H9 (cell line): Measurements from ENCODE around the gene KRT34. TPM values are rescaled to one million over a fixed set of nuclear protein-coding genes. Genes with fewer than 3 reads are reported as not detected.

Experiments used
- DNase-seq: peaks from one replicate; pipeline ENCODE4 v3.0.0-alpha.2; 2017
- H2AFZ ChIP-seq: one replicate; pipeline ENCODE4 v1.6.1; 2013; ENCODE audit warnings: mild to moderate bottlenecking, low read length, control low read depth, moderate library complexity
- H2AK5ac ChIP-seq: 2 replicates; pipeline ENCODE4 v1.6.1; 2013; ENCODE audit warnings: low read length, control low read depth, mixed read lengths; ENCODE audit not compliant: insufficient read length
- H2BK120ac ChIP-seq: one replicate; pipeline ENCODE4 v1.6.1; 2013; ENCODE audit warnings: low read depth, mild to moderate bottlenecking, low read length, control low read depth, inconsistent platforms; ENCODE audit not compliant: poor library complexity, severe bottlenecking
- H2BK12ac ChIP-seq: 2 replicates; pipeline ENCODE4 v1.6.1; 2013; ENCODE audit warnings: low read length, control low read depth, mixed read lengths, low read depth; ENCODE audit not compliant: insufficient read length
- H2BK15ac ChIP-seq: 2 replicates; pipeline ENCODE4 v1.6.1; 2013; ENCODE audit warnings: low read depth, low read length, control low read depth
- H2BK20ac ChIP-seq: one replicate; pipeline ENCODE4 v1.6.1; 2013; ENCODE audit warnings: low read depth, mild to moderate bottlenecking, low read length, control low read depth, inconsistent platforms; ENCODE audit not compliant: poor library complexity, severe bottlenecking
- H2BK5ac ChIP-seq: 2 replicates; pipeline ENCODE4 v1.6.1; 2013; ENCODE audit warnings: low read length, control low read depth, mixed read lengths; ENCODE audit not compliant: insufficient read length
- H3K14ac ChIP-seq: 2 replicates; pipeline ENCODE4 v1.6.1; 2013; ENCODE audit warnings: low read length, control low read depth; ENCODE audit not compliant: insufficient read depth
- H3K18ac ChIP-seq: 2 replicates; pipeline ENCODE4 v1.6.1; 2013; ENCODE audit warnings: low read depth, mild to moderate bottlenecking, mixed read lengths, low read length, control low read depth; ENCODE audit not compliant: insufficient read length
- H3K23ac ChIP-seq: 2 replicates; pipeline ENCODE4 v1.6.1; 2013; ENCODE audit warnings: low read length, control low read depth, mixed read lengths, low read depth; ENCODE audit not compliant: insufficient read length
- H3K23me2 ChIP-seq: 2 replicates; pipeline ENCODE4 v1.6.1; 2013; ENCODE audit warnings: low read depth, mild to moderate bottlenecking, mixed read lengths, low read length, control low read depth; ENCODE audit not compliant: insufficient read length, poor library complexity, severe bottlenecking
- H3K27ac ChIP-seq: 2 replicates; pipeline ENCODE4 v1.5.1; 2013; ENCODE audit warnings: low read length, control low read depth, mixed read lengths, low read depth; ENCODE audit not compliant: insufficient read length
- H3K27me3 ChIP-seq: 2 replicates; pipeline ENCODE4 v1.6.1; 2013; ENCODE audit warnings: low read length, control low read depth, inconsistent platforms; ENCODE audit not compliant: insufficient read depth
- H3K4ac ChIP-seq: 2 replicates; pipeline ENCODE4 v1.6.1; 2013; ENCODE audit warnings: low read depth, mild to moderate bottlenecking, control low read depth, inconsistent platforms, low read length, moderate library complexity
- H3K4me1 ChIP-seq: 2 replicates; pipeline ENCODE4 v1.6.1; 2013; ENCODE audit warnings: low read length, control low read depth, inconsistent platforms; ENCODE audit not compliant: insufficient read depth
- H3K4me2 ChIP-seq: 2 replicates; pipeline ENCODE4 v1.6.1; 2013; ENCODE audit warnings: low read length, control low read depth, mixed read lengths; ENCODE audit not compliant: insufficient read length, insufficient read depth
- H3K56ac ChIP-seq: 2 replicates; pipeline ENCODE4 v1.6.1; 2013; ENCODE audit warnings: low read depth, mild to moderate bottlenecking, mixed read lengths, low read length, control low read depth; ENCODE audit not compliant: insufficient read length
- H3K79me1 ChIP-seq: 2 replicates; pipeline ENCODE4 v1.6.1; 2013; ENCODE audit warnings: low read depth, mild to moderate bottlenecking, moderate library complexity, low read length, control low read depth, inconsistent platforms; ENCODE audit not compliant: insufficient read depth, poor library complexity, severe bottlenecking
- H3K79me2 ChIP-seq: 2 replicates; pipeline ENCODE4 v1.6.1; 2013; ENCODE audit warnings: low read length, control low read depth, inconsistent platforms; ENCODE audit not compliant: insufficient read depth
- H3K9ac ChIP-seq: 2 replicates; pipeline ENCODE4 v1.6.1; 2013; ENCODE audit warnings: low read length, control low read depth, mixed read lengths; ENCODE audit not compliant: insufficient read length; ENCODE audit errors: extremely low read depth
- H3K9me3 ChIP-seq: one replicate; pipeline ENCODE4 v1.6.1; 2013; ENCODE audit warnings: low read depth, low read length, inconsistent platforms; ENCODE audit not compliant: control insufficient read depth
- H3T11ph ChIP-seq: one replicate; pipeline ENCODE4 v1.6.1; 2013; ENCODE audit warnings: mild to moderate bottlenecking, low read length, control low read depth, inconsistent platforms
- H4K20me1 ChIP-seq: one replicate; pipeline ENCODE4 v1.6.1; 2013; ENCODE audit not compliant: control insufficient read depth, insufficient read length, insufficient read depth
- H4K5ac ChIP-seq: 2 replicates; pipeline ENCODE4 v1.6.1; 2013; ENCODE audit warnings: low read depth, mild to moderate bottlenecking, mixed read lengths, low read length, control low read depth; ENCODE audit not compliant: insufficient read length
- H4K8ac ChIP-seq: replicated peaks from 2 replicates; pipeline ENCODE4 v1.6.1; 2013; ENCODE audit warnings: low read length, control low read depth, mixed read lengths, low read depth; ENCODE audit not compliant: insufficient read length
- H4K91ac ChIP-seq: 2 replicates; pipeline ENCODE4 v1.6.1; 2013; ENCODE audit warnings: low read depth, mild to moderate bottlenecking, moderate library complexity, mixed read lengths, low read length, control low read depth; ENCODE audit not compliant: insufficient read length
- H3K27ac Mint-ChIP-seq, 3 experiments: 2 replicates in 2 of 3; 3 replicates in 1 of 3; pipeline ENCODE4 v1.8.0; 2020 to 2021; ENCODE audit warnings: mixed read lengths in 3 of 3, mild to moderate bottlenecking in 1 of 3, moderate library complexity in 1 of 3
- H3K27me3 Mint-ChIP-seq: 2 replicates; pipeline ENCODE4 v1.8.0; 2021; ENCODE audit warnings: low read depth, mild to moderate bottlenecking, moderate library complexity, mixed read lengths
- H3K36me3 Mint-ChIP-seq, 3 experiments: 2 replicates in 2 of 3; 3 replicates in 1 of 3; pipeline ENCODE4 v1.8.0; 2020 to 2021; ENCODE audit warnings: low read depth in 3 of 3, mixed read lengths in 3 of 3; ENCODE audit not compliant: insufficient read depth in 1 of 3
- H3K4me1 Mint-ChIP-seq, 2 experiments: 2 replicates each; pipeline ENCODE4 v1.8.0; 2020; ENCODE audit warnings: mixed read lengths in 2 of 2
- H3K4me3 Mint-ChIP-seq, 2 experiments: 2 replicates in 1 of 2; 3 replicates in 1 of 2; pipeline ENCODE4 v1.8.0; 2020 to 2021; ENCODE audit warnings: mild to moderate bottlenecking in 2 of 2, mixed read lengths in 2 of 2, moderate library complexity in 1 of 2
- H3K9me3 Mint-ChIP-seq, 2 experiments: 2 replicates in 1 of 2; 3 replicates in 1 of 2; pipeline ENCODE4 v1.8.0; 2020; ENCODE audit warnings: mild to moderate bottlenecking in 2 of 2, mixed read lengths in 2 of 2, moderate library complexity in 1 of 2
- WGBS: extraction: QIAGEN DNeasy Blood & Tissue Kit; methylation state at CpG from one replicate; pipeline ENCODE4 v1.1.7; 2013; ENCODE audit warnings: missing lambda C conversion rate, low lambda C conversion rate, mixed read lengths; ENCODE audit not compliant: insufficient read length; ENCODE audit errors: extremely low coverage; 5-methylcytosine and 5-hydroxymethylcytosine counted together
- total RNA-seq: library from RNA; stranded (reverse); gene quantifications from 2 replicates; pipeline ENCODE4 v1.2.1, GENCODE V29; 2021
- TF ChIP-seq, protein P1 (sequence below): fragments of 200-600 bp; sonication (generic); conservative IDR thresholded peaks from 3 replicates; pipeline ENCODE4 v1.8.0; 2021; ENCODE audit warnings: antibody characterized with exemption, mild to moderate bottlenecking

Gene KRT34
- total RNA-seq, 1 experiment from 2014 or later, result not detected

DNA sequence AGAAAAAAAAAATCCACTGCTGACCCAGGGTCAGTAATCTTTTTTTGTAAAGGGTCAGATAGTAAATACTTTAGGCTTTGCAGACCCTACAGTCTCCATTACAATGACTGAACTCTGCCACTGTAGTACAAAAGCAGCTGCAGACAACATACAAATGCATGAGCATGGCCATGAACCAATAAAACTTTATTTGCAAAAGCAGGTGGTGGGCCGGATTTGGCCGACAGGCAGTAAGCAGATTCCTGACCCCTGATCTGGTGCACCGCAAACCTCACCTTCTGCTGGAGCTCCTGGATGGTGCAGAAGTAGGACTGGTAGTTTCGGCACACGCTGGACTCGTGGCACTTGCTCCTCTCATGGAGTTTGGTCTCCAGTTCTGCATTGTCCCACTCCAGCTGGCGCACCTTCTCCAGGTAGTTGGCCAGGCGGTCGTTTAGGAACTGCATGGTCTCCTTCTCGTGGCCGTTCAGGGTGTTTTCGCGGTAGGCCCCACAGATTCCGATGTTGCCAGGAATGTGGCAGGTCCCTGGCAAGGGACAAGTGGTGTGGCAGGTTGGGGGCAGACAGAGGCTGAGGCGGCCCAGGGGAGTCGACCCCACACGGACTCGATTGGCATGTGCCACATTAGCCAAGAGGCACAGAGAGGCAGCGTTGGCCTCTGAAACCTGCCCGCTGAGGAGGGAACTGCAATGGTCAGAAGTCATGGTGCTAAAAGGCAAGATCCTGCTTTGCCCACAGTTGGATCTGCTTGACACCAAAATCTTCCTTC is 29.1 kb upstream of the KRT34 start:
- H3K27ac ChIP-seq, result no peak overlapping the region
- no peak overlapping the region for H3K18ac ChIP-seq
- Mint-ChIP-seq H3K27ac (no peak overlapping the region), H3K27me3 (peaks cover 1% of the 10 kb centered on the region; the same call in 1 of the 2 replicates), H3K36me3 (no peaks in the 10 kb centered on the region), H3K9me3 (no peaks in the 10 kb centered on the region), H3K4me3 (no peak overlapping the region), H3K4me1 (peaks cover 28 to 30% of the 10 kb centered on the region in 2 experiments)
- no peak overlapping the region for H4K91ac ChIP-seq
- H4K8ac ChIP-seq, result no peak overlapping the region
- peaks cover 4% of the 10 kb centered on the region for H3K4me1 ChIP-seq
- H2BK5ac ChIP-seq, result no peak overlapping the region
- no peak for DNase-seq
- no peak overlapping the region for H2AK5ac ChIP-seq
- H3K23ac ChIP-seq, result no peak overlapping the region
- H3K4ac ChIP-seq, result no peak overlapping the region
- no peaks in the 10 kb centered on the region for H3K23me2 ChIP-seq
- TF ChIP-seq, protein P1, sequence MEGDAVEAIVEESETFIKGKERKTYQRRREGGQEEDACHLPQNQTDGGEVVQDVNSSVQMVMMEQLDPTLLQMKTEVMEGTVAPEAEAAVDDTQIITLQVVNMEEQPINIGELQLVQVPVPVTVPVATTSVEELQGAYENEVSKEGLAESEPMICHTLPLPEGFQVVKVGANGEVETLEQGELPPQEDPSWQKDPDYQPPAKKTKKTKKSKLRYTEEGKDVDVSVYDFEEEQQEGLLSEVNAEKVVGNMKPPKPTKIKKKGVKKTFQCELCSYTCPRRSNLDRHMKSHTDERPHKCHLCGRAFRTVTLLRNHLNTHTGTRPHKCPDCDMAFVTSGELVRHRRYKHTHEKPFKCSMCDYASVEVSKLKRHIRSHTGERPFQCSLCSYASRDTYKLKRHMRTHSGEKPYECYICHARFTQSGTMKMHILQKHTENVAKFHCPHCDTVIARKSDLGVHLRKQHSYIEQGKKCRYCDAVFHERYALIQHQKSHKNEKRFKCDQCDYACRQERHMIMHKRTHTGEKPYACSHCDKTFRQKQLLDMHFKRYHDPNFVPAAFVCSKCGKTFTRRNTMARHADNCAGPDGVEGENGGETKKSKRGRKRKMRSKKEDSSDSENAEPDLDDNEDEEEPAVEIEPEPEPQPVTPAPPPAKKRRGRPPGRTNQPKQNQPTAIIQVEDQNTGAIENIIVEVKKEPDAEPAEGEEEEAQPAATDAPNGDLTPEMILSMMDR, result no peak
- no peak overlapping the region for H3T11ph ChIP-seq
- no peak overlapping the region for H2BK120ac ChIP-seq
- H3K9ac ChIP-seq, result no peak overlapping the region
- H3K79me2 ChIP-seq, result no peaks in the 10 kb centered on the region
- no CpG with 5 or more reads among the region's 20 CpGs for WGBS
- H4K5ac ChIP-seq, result no peak overlapping the region
- H2AFZ ChIP-seq, result no peak overlapping the region
- H2BK12ac ChIP-seq, result no peak overlapping the region
- H4K20me1 ChIP-seq, result no peaks in the 10 kb centered on the region
- no peaks in the 10 kb centered on the region for H3K9me3 ChIP-seq
- H3K4me2 ChIP-seq, result no peak overlapping the region
- H3K27me3 ChIP-seq, result no peaks in the 10 kb centered on the region
- no peaks in the 10 kb centered on the region for H3K79me1 ChIP-seq
- H2BK15ac ChIP-seq, result no peak overlapping the region
- no peak overlapping the region for H2BK20ac ChIP-seq
- no peak overlapping the region for H3K56ac ChIP-seq
- no peak overlapping the region for H3K14ac ChIP-seq
